Neural cell (in vitro differentiated cells): ENCODE data around the gene UNC5A.

Experiments used
- POLR2AphosphoS5 ChIP-seq: IDR thresholded peaks from 2 replicates; pipeline ENCODE4 v1.6.1; 2012
- TF ChIP-seq, protein P1 (sequence below): fragments of 450-650 bp; IDR thresholded peaks from 2 replicates; pipeline ENCODE4 v1.5.1; 2014; ENCODE audit warnings: antibody characterized with exemption, mild to moderate bottlenecking, moderate library complexity; ENCODE audit not compliant: poor library complexity, severe bottlenecking

DNA sequence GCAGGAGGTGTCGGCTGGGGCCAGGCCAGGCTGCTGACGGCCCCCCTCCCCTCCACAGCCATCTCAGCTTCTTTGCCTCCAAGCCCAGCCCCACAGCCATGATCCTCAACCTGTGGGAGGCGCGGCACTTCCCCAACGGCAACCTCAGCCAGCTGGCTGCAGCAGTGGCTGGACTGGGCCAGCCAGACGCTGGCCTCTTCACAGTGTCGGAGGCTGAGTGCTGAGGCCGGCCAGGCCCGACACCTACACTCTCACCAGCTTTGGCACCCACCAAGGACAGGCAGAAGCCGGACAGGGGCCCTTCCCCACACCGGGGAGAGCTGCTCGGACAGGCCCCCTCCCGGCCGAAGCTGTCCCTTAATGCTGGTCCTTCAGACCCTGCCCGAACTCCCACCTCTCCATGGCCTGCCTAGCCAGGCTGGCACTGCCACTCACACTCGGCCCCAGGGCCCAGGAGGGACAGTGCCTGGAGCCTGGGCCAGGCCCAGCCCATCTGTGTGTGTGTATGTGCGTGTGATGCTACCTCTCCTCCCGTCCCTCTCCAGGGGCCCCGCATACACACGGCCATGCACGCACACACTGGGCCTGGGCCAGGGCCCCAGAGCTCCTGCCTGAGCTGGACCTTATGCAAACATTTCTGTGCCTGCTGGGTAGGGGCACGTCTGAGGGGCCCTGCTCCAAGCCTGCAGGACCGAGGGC lies 69.5 kb downstream of the UNC5A start:
- no peak for TF ChIP-seq POLR2AphosphoS5
- TF ChIP-seq, protein P1, sequence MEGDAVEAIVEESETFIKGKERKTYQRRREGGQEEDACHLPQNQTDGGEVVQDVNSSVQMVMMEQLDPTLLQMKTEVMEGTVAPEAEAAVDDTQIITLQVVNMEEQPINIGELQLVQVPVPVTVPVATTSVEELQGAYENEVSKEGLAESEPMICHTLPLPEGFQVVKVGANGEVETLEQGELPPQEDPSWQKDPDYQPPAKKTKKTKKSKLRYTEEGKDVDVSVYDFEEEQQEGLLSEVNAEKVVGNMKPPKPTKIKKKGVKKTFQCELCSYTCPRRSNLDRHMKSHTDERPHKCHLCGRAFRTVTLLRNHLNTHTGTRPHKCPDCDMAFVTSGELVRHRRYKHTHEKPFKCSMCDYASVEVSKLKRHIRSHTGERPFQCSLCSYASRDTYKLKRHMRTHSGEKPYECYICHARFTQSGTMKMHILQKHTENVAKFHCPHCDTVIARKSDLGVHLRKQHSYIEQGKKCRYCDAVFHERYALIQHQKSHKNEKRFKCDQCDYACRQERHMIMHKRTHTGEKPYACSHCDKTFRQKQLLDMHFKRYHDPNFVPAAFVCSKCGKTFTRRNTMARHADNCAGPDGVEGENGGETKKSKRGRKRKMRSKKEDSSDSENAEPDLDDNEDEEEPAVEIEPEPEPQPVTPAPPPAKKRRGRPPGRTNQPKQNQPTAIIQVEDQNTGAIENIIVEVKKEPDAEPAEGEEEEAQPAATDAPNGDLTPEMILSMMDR: no peak
